Fibroblast of the aortic adventitia (primary cell): ENCODE data around the gene IGLL5. TPM values are rescaled to one million over a fixed set of nuclear protein-coding genes. Genes with fewer than 3 reads are reported as not detected.

ENCODE experiments used
- DNase-seq: peaks from one replicate; pipeline ENCODE4 v3.0.0-alpha.2; 2010; ENCODE audit warnings: low read depth
- H3K4me3 ChIP-seq: 2 replicates; pipeline ENCODE4 v1.5.1; 2011; ENCODE audit warnings: low read depth, mild to moderate bottlenecking, control low read depth, low read length, moderate library complexity
- CTCF ChIP-seq: IDR thresholded peaks from 2 replicates; pipeline ENCODE4 v1.5.1; 2011; ENCODE audit warnings: mild to moderate bottlenecking, low read length, control low read depth, inconsistent platforms; ENCODE audit not compliant: insufficient read depth
- total RNA-seq: library from RNA; depleted of rRNA; stranded (reverse); fragments of >200 nt; gene quantifications from 2 replicates; pipeline ENCODE4 v1.2.3, GENCODE V29; 2012; ENCODE audit warnings: low replicate concordance

The IGLL5 gene
- total RNA-seq = not detected in 2 replicates

GRCh38 chr22:22887621-22888503 is at the start of gene IGLL5:
TSS of gene IGLL5 (plus strand) at chr22:22887816. CDS start at chr22:22888054, 238 bp downstream.
- DNase-seq = no peak
- H3K4me3 ChIP-seq = no peak within 1 kb of the TSS
- no peak for TF ChIP-seq CTCF

GRCh38 chr22:22838148-22838786 is 49.3 kb upstream of the IGLL5 start:
- DNase-seq = no peak
- H3K4me3 ChIP-seq = no peak overlapping the region
- TF ChIP-seq CTCF = no peak

- no peak overlapping the region for H3K4me3 ChIP-seq
- DNase-seq = no peak
- TF ChIP-seq CTCF = no peak
Observed at GRCh38 chr22:22839570-22840314, 47.9 kb upstream of the IGLL5 start.

- H3K4me3 ChIP-seq = no peak overlapping the region
- no peak for TF ChIP-seq CTCF
- DNase-seq = no peak
Observed at GRCh38 chr22:22840780-22841179, 46.8 kb upstream of the IGLL5 start.

GRCh38 chr22:22841598-22841997 is 46.0 kb upstream of the IGLL5 start:
- DNase-seq = no peak
- H3K4me3 ChIP-seq = no peak overlapping the region
- no peak for TF ChIP-seq CTCF

- no peak for DNase-seq
- no peak overlapping the region for H3K4me3 ChIP-seq
- no peak for TF ChIP-seq CTCF
Observed at GRCh38 chr22:22842085-22842484, 45.5 kb upstream of the IGLL5 start.
